NT2/D1 (cell line): ENCODE measurements around the gene ZC3H13.

ENCODE experiments used
- SUZ12 ChIP-seq: IDR thresholded peaks from 2 replicates; pipeline ENCODE4 v1.6.1; 2011; ENCODE audit not compliant: insufficient read length, insufficient read depth; ENCODE audit errors: extremely low read depth
- YY1 ChIP-seq: IDR thresholded peaks from 2 replicates; pipeline ENCODE4 v1.6.1; 2011; ENCODE audit not compliant: insufficient read length, insufficient read depth
- ZNF274 ChIP-seq: IDR thresholded peaks from 2 replicates; pipeline ENCODE4 v1.6.1; 2011; ENCODE audit warnings: mild to moderate bottlenecking, low read depth, low read length

GRCh38 chr13:45989607-45990006 lies 62.9 kb downstream of the ZC3H13 start:
- TF ChIP-seq YY1 (no peak), ZNF274 (no peak), SUZ12 (no peak)
